ENCODE results near the gene C21orf58. TPM values are rescaled to one million over a fixed set of nuclear protein-coding genes. Genes with fewer than 3 reads are reported as not detected.

Gene C21orf58
- total RNA-seq, 1 experiment from 2014 or later, result 35.1 TPM

DNA sequence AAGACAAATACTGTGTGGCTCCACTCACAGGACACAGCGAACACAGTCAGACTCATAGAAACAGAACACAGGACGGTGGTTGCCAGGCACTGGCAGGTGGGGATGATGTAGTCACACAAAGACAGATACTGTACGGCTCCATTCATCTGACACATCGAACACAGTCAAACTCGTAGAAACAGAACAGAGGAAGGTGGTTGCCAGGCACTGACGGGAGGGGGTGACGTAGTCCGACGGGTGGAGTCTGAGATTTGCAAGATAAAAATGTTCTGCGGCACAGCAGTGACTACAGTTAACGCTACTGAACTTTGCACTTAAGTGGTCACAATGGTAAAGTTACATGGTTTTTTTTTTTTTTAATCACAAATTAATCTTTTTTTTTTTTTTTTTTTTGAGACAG lies 18.7 kb downstream of the C21orf58 start:
- Mint-ChIP-seq H3K27ac (no peak overlapping the region), H3K9me3 (no peaks in the 10 kb centered on the region), H3K4me1 (no peaks in the 10 kb centered on the region), H3K36me3 (peaks cover 61% of the 10 kb centered on the region), H3K27me3 (ENCODE audit: low read depth) (no peaks in the 10 kb centered on the region), H3K4me3 (no peak overlapping the region)
- no peak for TF ChIP-seq ZNF219 (CRISPR knock-in tag; IDR thresholded peaks at IDR 0.05; ENCODE audit: borderline replicate concordance)
- TF ChIP-seq, protein P1, sequence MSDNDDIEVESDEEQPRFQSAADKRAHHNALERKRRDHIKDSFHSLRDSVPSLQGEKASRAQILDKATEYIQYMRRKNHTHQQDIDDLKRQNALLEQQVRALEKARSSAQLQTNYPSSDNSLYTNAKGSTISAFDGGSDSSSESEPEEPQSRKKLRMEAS (CRISPR knock-in tag; IDR thresholded peaks at IDR 0.05), result no peak
- no peak for TF ChIP-seq ZNF423 (CRISPR knock-in tag; IDR thresholded peaks at IDR 0.05)
- no peak for TF ChIP-seq KAT7 (CRISPR knock-in tag; IDR thresholded peaks at IDR 0.05; ENCODE audit: borderline replicate concordance)
- TF ChIP-seq, protein P2, sequence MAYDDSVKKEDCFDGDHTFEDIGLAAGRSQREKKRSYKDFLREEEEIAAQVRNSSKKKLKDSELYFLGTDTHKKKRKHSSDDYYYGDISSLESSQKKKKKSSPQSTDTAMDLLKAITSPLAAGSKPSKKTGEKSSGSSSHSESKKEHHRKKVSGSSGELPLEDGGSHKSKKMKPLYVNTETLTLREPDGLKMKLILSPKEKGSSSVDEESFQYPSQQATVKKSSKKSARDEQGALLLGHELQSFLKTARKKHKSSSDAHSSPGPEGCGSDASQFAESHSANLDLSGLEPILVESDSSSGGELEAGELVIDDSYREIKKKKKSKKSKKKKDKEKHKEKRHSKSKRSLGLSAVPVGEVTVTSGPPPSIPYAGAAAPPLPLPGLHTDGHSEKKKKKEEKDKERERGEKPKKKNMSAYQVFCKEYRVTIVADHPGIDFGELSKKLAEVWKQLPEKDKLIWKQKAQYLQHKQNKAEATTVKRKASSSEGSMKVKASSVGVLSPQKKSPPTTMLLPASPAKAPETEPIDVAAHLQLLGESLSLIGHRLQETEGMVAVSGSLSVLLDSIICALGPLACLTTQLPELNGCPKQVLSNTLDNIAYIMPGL (CRISPR knock-in tag; IDR thresholded peaks at IDR 0.05), result no peak
- no peak for TF ChIP-seq FOXK1 (CRISPR knock-in tag; IDR thresholded peaks at IDR 0.05)
- TF ChIP-seq, protein P3, sequence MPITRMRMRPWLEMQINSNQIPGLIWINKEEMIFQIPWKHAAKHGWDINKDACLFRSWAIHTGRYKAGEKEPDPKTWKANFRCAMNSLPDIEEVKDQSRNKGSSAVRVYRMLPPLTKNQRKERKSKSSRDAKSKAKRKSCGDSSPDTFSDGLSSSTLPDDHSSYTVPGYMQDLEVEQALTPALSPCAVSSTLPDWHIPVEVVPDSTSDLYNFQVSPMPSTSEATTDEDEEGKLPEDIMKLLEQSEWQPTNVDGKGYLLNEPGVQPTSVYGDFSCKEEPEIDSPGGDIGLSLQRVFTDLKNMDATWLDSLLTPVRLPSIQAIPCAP (CRISPR knock-in tag; IDR thresholded peaks at IDR 0.05), result no peak
- no peak for TF ChIP-seq NFE2L1 (CRISPR knock-in tag; IDR thresholded peaks at IDR 0.05)
- TF ChIP-seq JUN (CRISPR knock-in tag; IDR thresholded peaks at IDR 0.05), result no peak
- no peak for TF ChIP-seq NFATC4 (CRISPR knock-in tag; IDR thresholded peaks at IDR 0.05)
- no peak for TF ChIP-seq JAZF1 (CRISPR knock-in tag; IDR thresholded peaks at IDR 0.05)
- TF ChIP-seq, protein P4, sequence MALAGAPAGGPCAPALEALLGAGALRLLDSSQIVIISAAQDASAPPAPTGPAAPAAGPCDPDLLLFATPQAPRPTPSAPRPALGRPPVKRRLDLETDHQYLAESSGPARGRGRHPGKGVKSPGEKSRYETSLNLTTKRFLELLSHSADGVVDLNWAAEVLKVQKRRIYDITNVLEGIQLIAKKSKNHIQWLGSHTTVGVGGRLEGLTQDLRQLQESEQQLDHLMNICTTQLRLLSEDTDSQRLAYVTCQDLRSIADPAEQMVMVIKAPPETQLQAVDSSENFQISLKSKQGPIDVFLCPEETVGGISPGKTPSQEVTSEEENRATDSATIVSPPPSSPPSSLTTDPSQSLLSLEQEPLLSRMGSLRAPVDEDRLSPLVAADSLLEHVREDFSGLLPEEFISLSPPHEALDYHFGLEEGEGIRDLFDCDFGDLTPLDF (CRISPR knock-in tag; IDR thresholded peaks at IDR 0.05), result no peak
- TF ChIP-seq, protein P5, sequence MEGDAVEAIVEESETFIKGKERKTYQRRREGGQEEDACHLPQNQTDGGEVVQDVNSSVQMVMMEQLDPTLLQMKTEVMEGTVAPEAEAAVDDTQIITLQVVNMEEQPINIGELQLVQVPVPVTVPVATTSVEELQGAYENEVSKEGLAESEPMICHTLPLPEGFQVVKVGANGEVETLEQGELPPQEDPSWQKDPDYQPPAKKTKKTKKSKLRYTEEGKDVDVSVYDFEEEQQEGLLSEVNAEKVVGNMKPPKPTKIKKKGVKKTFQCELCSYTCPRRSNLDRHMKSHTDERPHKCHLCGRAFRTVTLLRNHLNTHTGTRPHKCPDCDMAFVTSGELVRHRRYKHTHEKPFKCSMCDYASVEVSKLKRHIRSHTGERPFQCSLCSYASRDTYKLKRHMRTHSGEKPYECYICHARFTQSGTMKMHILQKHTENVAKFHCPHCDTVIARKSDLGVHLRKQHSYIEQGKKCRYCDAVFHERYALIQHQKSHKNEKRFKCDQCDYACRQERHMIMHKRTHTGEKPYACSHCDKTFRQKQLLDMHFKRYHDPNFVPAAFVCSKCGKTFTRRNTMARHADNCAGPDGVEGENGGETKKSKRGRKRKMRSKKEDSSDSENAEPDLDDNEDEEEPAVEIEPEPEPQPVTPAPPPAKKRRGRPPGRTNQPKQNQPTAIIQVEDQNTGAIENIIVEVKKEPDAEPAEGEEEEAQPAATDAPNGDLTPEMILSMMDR (IDR thresholded peaks at IDR 0.05), result no peak
- no peak for TF ChIP-seq ZNF263 (CRISPR knock-in tag; IDR thresholded peaks at IDR 0.05; ENCODE audit: low read depth)
- no peak for TF ChIP-seq RORB (CRISPR knock-in tag; IDR thresholded peaks at IDR 0.05)
- TF ChIP-seq HMGA2 (CRISPR knock-in tag; IDR thresholded peaks at IDR 0.05), result no peak
- DNase-seq (ENCODE audit: low spot score), result no peak
- ChIA-PET CTCF (no interaction called here), POLR2A (no interaction called here)
- no peak for ATAC-seq

DNA sequence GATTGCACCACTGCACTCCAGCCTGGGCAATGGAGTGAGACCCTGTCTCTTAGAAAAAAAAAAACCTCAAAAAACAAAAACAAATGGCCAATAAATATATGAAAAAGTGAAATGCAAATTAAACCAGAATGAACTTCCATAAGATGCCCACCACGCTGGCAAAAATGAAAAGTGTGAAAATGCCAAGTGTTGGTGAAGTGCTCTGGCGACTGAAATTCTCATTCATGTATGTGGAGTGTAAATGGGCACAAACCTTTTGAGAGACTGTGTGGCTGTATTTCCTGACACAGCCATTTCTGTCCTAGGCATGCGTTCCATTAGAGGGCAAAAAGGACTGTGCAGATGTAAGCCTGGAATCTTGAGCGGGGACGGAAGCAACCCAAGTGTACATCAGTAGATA lies 19.2 kb downstream of the C21orf58 start:
- ChIA-PET CTCF (no interaction called here), POLR2A (no interaction called here)
- no peak for DNase-seq (ENCODE audit: low spot score)
- Mint-ChIP-seq H3K4me1 (no peaks in the 10 kb centered on the region), H3K27ac (no peak overlapping the region), H3K36me3 (peaks cover 65% of the 10 kb centered on the region), H3K9me3 (no peaks in the 10 kb centered on the region), H3K4me3 (no peak overlapping the region), H3K27me3 (ENCODE audit: low read depth) (no peaks in the 10 kb centered on the region)
- no peak for ATAC-seq
- TF ChIP-seq JAZF1 (CRISPR knock-in tag; IDR thresholded peaks at IDR 0.05), result no peak
- TF ChIP-seq ETV6 (CRISPR knock-in tag; IDR thresholded peaks at IDR 0.05), result no peak
- TF ChIP-seq, protein P6, sequence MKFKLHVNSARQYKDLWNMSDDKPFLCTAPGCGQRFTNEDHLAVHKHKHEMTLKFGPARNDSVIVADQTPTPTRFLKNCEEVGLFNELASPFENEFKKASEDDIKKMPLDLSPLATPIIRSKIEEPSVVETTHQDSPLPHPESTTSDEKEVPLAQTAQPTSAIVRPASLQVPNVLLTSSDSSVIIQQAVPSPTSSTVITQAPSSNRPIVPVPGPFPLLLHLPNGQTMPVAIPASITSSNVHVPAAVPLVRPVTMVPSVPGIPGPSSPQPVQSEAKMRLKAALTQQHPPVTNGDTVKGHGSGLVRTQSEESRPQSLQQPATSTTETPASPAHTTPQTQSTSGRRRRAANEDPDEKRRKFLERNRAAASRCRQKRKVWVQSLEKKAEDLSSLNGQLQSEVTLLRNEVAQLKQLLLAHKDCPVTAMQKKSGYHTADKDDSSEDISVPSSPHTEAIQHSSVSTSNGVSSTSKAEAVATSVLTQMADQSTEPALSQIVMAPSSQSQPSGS (CRISPR knock-in tag; IDR thresholded peaks at IDR 0.05; ENCODE audit: borderline replicate concordance, low read depth), result no peak
- TF ChIP-seq SP1 (CRISPR knock-in tag; conservative IDR thresholded peaks at IDR 0.05), result no peak
- TF ChIP-seq, protein P7, sequence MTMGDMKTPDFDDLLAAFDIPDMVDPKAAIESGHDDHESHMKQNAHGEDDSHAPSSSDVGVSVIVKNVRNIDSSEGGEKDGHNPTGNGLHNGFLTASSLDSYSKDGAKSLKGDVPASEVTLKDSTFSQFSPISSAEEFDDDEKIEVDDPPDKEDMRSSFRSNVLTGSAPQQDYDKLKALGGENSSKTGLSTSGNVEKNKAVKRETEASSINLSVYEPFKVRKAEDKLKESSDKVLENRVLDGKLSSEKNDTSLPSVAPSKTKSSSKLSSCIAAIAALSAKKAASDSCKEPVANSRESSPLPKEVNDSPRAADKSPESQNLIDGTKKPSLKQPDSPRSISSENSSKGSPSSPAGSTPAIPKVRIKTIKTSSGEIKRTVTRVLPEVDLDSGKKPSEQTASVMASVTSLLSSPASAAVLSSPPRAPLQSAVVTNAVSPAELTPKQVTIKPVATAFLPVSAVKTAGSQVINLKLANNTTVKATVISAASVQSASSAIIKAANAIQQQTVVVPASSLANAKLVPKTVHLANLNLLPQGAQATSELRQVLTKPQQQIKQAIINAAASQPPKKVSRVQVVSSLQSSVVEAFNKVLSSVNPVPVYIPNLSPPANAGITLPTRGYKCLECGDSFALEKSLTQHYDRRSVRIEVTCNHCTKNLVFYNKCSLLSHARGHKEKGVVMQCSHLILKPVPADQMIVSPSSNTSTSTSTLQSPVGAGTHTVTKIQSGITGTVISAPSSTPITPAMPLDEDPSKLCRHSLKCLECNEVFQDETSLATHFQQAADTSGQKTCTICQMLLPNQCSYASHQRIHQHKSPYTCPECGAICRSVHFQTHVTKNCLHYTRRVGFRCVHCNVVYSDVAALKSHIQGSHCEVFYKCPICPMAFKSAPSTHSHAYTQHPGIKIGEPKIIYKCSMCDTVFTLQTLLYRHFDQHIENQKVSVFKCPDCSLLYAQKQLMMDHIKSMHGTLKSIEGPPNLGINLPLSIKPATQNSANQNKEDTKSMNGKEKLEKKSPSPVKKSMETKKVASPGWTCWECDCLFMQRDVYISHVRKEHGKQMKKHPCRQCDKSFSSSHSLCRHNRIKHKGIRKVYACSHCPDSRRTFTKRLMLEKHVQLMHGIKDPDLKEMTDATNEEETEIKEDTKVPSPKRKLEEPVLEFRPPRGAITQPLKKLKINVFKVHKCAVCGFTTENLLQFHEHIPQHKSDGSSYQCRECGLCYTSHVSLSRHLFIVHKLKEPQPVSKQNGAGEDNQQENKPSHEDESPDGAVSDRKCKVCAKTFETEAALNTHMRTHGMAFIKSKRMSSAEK (CRISPR knock-in tag; IDR thresholded peaks at IDR 0.05; ENCODE audit: borderline replicate concordance), result no peak
- TF ChIP-seq CBFB (CRISPR knock-in tag; IDR thresholded peaks at IDR 0.05; ENCODE audit: low read depth), result no peak
- TF ChIP-seq, protein P8, sequence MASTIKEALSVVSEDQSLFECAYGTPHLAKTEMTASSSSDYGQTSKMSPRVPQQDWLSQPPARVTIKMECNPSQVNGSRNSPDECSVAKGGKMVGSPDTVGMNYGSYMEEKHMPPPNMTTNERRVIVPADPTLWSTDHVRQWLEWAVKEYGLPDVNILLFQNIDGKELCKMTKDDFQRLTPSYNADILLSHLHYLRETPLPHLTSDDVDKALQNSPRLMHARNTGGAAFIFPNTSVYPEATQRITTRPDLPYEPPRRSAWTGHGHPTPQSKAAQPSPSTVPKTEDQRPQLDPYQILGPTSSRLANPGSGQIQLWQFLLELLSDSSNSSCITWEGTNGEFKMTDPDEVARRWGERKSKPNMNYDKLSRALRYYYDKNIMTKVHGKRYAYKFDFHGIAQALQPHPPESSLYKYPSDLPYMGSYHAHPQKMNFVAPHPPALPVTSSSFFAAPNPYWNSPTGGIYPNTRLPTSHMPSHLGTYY (CRISPR knock-in tag; IDR thresholded peaks at IDR 0.05), result no peak
- no peak for TF ChIP-seq EMX1 (CRISPR knock-in tag; IDR thresholded peaks at IDR 0.05)
